ENCODE measurements around the gene MRPS15.

Gene MRPS15

DNA sequence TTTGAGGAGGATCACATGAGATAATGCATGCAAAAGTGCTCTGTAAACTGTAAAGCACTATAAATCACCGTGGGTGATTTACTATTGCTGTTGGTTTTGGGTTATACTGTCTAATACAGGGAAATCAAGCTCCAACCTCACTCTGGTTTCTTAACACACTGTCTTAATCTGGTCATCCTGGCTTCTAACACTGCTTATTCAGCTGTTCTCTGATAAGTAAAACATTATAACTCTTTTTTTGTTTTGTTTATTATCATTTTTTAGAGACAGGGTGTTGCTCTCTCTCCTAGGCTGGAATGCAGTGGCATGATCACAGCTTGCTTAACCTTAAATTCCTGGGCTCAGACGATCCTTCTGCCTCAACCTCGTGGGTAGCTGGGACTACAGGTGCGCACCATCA, 44.6 kb downstream of the MRPS15 start:
- no peak for DNase-seq

DNA sequence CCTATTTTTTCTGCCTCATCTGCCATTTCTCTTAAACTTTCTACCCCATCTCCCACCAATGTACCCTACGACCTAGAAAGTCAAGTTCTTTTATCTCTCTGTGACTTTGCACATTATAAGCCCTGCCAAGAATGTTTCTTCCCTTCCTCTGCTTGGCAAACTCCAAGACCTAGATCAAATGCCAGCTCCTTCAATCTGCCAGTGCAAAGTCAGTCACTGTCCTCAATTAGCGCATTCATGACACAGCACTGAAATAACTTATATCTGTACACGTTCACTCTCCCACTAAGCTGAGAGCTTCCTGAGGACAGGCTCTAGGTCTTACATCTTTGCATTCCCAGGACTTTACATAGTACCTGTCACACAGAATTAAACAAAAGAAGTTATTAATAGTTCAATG, 45.0 kb downstream of the MRPS15 start:
- DNase-seq = no peak

DNA sequence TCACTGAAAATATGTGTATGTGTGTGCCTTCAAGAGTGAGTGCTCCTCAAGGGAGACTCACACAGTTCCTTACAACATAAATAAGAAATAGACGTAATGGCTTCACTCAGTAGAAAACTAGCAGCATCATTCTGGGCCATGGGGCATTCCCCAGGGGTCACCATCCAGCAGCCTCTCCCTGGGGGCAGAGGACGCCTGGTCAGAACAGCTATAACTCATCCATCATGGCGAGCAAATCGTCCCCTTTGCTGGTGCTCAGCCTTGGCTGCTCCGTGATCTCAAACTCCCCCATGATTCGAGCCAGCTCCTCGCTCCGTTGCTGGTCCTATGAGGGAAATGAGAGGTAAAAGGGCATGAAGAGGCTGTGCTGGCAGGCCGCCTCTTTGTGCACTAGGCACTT, 46.3 kb downstream of the MRPS15 start:
- no peak for DNase-seq

DNA sequence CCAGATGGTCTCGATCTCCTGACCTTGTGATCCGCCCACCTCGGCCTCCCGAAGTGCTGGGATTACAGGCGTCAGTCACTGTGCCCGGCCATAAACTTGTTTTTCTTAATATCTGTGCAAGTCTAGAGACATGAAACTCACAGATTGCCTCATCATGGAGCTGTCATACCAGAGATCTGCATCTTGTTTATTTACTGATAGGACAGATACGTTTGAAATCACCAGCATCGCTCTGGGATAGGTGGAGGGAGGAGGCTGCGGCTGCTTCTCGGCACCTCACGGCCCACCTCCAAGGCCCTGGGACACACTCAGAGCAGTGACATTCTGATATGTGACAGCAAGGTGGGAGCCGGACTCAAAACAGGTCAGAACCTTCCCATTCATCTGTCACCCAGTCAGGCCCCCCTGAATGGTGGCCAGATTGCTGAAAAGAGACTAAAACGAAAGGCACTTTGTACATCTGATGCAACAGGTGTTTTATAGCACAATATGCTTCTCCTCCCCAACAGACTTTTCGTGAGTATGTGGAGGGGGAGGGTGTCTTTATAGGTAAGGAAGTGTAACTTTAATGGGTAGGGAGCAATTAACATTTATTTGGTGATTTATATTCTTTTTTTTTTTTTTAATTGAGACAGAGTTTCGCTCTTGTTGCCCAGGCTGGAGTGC, 48.4 kb downstream of the MRPS15 start:
- no peak for DNase-seq

DNA sequence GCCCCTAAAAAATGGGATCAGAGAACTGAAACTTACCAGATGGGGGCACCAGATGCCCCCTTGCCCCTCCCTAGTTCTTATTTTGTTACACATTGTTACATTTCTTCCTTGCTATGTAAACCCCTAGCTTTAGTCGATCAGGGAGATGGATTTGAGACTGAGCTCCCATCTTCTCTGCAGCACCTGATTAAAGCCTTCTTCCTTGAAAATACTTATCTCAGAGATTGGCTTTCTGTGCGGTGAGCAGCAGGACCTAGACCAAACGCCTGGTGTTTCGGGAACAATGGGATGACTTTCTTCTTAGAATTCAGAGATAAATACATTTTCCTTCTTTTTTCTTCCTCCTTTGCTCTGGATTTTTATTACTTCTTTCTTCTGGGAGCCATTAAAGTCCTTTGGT, 49.8 kb downstream of the MRPS15 start:
- no peak for DNase-seq

DNA sequence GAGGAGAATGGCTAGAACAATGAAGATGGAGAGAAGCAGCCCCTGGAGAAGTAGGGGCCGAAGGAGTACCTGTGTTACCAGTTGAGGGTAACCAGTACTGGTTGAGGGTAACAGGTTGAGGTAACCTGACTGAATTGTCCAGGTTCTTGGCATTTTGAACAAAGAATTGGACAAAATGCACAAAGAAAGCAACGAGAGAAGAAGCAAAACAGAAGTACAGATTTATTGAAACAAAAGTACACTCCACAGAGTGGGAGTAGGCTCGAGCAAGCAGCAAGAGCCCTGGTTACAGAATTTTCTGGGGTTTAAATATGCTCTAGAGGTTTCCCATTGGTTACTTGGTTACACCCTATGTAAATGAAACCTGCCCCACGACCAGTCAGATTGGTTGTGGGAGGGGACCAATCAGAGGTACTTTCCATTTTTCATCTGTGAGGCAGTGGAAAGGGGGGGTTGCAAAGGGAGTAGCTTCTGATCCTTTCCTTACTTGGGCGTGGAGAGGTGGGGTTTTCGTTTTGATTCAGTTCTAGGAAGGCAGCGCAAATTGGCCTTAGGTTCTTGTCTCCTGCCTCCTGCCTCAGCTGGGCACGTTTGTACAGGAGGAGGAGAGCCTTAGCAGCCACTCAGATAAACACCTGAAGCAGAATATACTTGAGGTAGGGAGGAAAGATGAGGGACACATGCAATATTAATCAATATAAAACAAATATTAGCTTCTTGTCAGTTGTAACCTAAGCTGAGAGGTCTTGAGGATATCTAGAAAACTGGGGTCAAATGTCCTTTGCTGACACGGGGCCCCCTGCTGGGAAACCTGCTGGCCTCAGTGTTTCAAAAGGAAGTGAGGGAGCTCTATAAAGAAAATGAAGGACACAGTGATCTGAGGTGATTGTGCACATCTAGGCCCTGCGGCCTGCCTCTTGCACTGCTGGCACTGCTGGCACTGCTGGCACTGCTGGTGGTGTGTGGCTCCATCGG, 52.2 kb downstream of the MRPS15 start:
- DNase-seq = peak; percentile 49

DNA sequence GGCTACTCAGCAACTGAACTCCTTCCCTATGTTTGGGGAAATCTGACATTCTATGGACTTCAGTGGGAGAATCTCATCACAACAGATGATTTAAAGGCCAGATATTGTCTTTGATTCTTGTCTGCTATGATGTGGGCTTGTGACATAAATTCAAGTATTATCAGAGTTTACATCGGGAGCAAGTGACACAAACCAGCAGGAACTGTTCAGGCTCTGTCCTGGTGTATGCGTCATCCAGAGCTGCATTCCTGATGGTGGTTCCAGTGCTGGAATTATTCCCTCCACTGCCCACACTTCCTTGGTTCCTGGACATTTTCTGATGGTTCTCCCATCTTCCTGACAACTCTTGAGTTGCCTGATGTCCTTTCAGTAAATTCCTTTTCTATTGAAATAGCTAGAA, 55.7 kb downstream of the MRPS15 start:
- DNase-seq = peak; percentile 50

DNA sequence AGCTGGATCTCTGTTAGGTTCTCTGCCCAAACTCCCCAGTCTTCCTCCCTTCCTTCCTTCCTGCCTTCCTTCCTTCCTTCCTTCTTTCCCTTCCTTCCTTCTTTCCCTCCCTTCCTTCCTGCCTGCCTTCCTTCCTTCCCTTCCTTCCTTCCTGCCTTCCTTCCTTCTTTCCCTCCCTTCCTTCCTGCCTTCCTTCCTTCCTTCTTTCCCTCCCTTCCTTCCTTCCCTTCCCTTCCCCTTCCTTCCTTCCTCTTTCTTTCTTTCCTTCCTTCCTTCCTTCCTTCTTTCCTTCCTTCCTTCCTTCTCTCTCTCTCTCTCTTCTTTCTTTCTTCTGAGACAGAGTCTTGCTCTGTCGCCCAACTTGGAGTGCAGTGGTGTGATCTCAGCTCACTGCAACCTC, 57.7 kb downstream of the MRPS15 start:
- DNase-seq = no peak

Data from fibroblast of skin of scalp (primary cell).